Muscle layer of duodenum (tissue), 2 donors: ENCODE results near the gene SLMAP.
A peak's percentile ranks its signal among the peaks of the same experiment; 100 is the strongest.

Source experiments
- H3K27ac ChIP-seq: one replicate; pipeline ENCODE4 v1.7.0; 2013; ENCODE audit warnings: mild to moderate bottlenecking, low read length
- H3K27me3 ChIP-seq: one replicate; pipeline ENCODE4 v1.7.0; 2013; ENCODE audit warnings: low read depth, mild to moderate bottlenecking, control low read depth, low read length
- H3K36me3 ChIP-seq, 2 donors: one replicate each; pipeline ENCODE4 v1.7.0; 2013; ENCODE audit warnings: low read length in 2 of 2, control low read depth in 1 of 2, mild to moderate bottlenecking in 1 of 2; ENCODE audit not compliant: insufficient read depth in 2 of 2, control insufficient read depth in 1 of 2
- H3K4me1 ChIP-seq, 2 donors: one replicate each; pipeline ENCODE4 v1.7.0; 2013; ENCODE audit warnings: low read length in 2 of 2, mild to moderate bottlenecking in 2 of 2, control low read depth in 1 of 2, moderate library complexity in 1 of 2; ENCODE audit not compliant: insufficient read depth in 2 of 2, control insufficient read depth in 1 of 2
- H3K4me3 ChIP-seq, 2 donors: one replicate each; pipeline ENCODE4 v1.7.0; 2013; ENCODE audit warnings: low read length in 2 of 2, low read depth in 1 of 2, mild to moderate bottlenecking in 1 of 2
- H3K9me3 ChIP-seq, 2 donors: one replicate each; pipeline ENCODE4 v1.7.0; 2013; ENCODE audit warnings: low read length in 2 of 2, control low read depth in 1 of 2, mild to moderate bottlenecking in 1 of 2; ENCODE audit not compliant: control insufficient read depth in 1 of 2
- donor health status: healthy.

Gene SLMAP

DNA sequence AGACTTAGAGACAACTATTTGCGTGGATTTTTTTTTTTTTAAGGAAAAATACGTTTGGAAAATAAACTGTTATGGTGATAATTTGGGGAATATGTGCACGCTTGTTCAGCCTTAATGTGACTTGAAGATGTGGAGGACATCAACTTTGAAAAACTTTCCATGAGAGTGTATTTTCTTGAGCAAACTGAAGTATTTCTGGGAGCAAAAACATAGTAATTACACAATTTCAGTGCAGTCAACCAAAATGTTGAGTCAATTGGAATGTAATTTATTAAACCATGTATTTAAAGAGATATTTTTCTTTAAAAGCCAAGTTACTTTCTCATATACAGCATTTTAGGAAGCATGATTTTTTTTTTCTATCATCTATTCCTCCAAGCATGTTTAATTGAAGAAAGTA lies 171.8 kb downstream of the SLMAP start:
- peaks cover 8 to 54% of the 10 kb centered on the region in 2 donors for H3K36me3 ChIP-seq
- no peak overlapping the region for H3K27ac ChIP-seq
- H3K4me1 ChIP-seq, result peaks cover 0 to 11% of the 10 kb centered on the region in 2 donors

DNA sequence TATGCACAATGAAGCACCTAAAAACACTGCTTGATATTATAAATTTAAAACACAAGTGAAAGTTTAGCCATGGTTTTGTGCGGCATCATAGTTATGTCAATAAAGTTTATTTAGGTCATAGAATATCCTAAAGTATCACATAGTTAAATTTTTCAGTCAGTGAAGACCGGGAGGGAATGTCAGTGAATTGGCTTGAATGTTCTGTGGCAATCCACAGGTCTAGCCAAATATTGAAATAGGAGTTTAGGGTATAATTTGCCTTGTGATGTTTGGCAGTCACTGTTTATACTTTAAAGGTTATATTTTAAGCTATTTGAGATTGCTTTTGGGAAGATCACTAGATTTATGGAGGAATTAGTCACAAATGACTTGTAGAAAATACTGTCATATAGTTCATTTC lies 172.4 kb downstream of the SLMAP start:
- Histone ChIP-seq H3K4me1 (peaks cover 0 to 11% of the 10 kb centered on the region in 2 donors), H3K36me3 (peaks cover 8 to 50% of the 10 kb centered on the region in 2 donors), H3K4me3 (no peak overlapping the region)

More for the DNA sequence above, 171.8 kb downstream of the SLMAP start:
- Histone ChIP-seq H3K4me3 (no peak overlapping the region), H3K27me3 (no peaks in the 10 kb centered on the region), H3K9me3 (no peaks in the 10 kb centered on the region)

DNA sequence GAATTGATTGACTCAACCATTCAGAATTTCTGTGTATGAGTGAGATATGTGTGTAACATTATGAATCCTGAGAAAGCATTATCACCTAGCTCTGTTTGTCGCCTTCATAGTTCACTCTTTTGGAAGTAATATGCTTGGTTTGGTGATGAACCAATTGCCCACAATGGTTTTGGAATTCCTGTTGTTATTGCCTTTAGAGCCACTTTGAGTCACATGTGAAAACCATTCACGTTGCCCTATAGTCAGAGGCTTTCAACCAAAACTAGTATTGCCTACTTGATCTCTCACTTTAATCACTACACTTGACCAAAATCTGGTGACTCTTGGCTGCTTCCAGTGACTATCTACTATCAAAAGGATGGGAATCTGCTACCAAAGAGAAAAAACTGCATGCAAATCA lies 173.9 kb downstream of the SLMAP start:
- peaks cover 0 to 11% of the 10 kb centered on the region in 2 donors for H3K4me1 ChIP-seq
- no peak overlapping the region for H3K27ac ChIP-seq
- peaks cover 8 to 43% of the 10 kb centered on the region in 2 donors for H3K36me3 ChIP-seq
- no peak overlapping the region for H3K4me3 ChIP-seq
- no peaks in the 10 kb centered on the region for H3K9me3 ChIP-seq
- H3K27me3 ChIP-seq, result no peaks in the 10 kb centered on the region

More for the DNA sequence above, 172.4 kb downstream of the SLMAP start:
- Histone ChIP-seq H3K27me3 (no peaks in the 10 kb centered on the region), H3K9me3 (no peaks in the 10 kb centered on the region), H3K27ac (no peak overlapping the region)

DNA sequence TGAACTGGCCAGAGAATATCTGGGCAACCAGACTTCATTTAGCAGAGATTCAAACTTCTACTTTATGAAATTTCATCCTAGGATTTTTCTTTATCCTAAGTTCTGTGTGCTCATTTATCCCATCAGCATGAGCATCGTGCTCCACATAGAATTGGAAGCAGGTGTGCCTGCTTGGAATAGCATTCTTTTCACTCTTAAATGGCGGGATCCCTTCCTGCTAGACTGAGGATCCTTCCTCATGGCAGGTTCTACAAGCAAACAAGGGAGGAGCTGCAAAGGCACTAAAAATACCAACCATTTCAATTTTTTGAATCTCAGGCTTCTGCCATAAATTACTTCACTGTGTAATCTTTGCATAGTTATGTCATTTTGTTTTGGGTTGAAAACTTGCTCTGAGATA lies 177.5 kb downstream of the SLMAP start:
- no peak overlapping the region for H3K27ac ChIP-seq
- no peaks in the 10 kb centered on the region for H3K27me3 ChIP-seq
- H3K36me3 ChIP-seq, result peaks cover 0 to 22% of the 10 kb centered on the region in 2 donors
- H3K9me3 ChIP-seq, result no peaks in the 10 kb centered on the region
- H3K4me1 ChIP-seq, result peaks cover 0 to 6% of the 10 kb centered on the region in 2 donors
- no peak overlapping the region for H3K4me3 ChIP-seq

- H3K4me3 ChIP-seq, result no peak overlapping the region
- peaks cover 0 to 4% of the 10 kb centered on the region in 2 donors for H3K4me1 ChIP-seq
- no peaks in the 10 kb centered on the region for H3K27me3 ChIP-seq
- no peaks in the 10 kb centered on the region for H3K9me3 ChIP-seq
- no peak overlapping the region for H3K27ac ChIP-seq
- peaks cover 0 to 18% of the 10 kb centered on the region in 2 donors for H3K36me3 ChIP-seq
Measured at GRCh38 chr3:57934373-57934772, 178.3 kb downstream of the SLMAP start.

- Histone ChIP-seq H3K36me3 (peaks cover 0 to 8% of the 10 kb centered on the region in 2 donors), H3K27me3 (no peaks in the 10 kb centered on the region), H3K9me3 (no peaks in the 10 kb centered on the region), H3K27ac (no peak overlapping the region), H3K4me1 (peaks cover 0 to 2% of the 10 kb centered on the region in 2 donors), H3K4me3 (no peak overlapping the region)
Measured at GRCh38 chr3:57935539-57935938, 179.4 kb downstream of the SLMAP start.

- H3K9me3 ChIP-seq, result no peaks in the 10 kb centered on the region
- no peaks in the 10 kb centered on the region for H3K4me1 ChIP-seq
- H3K27ac ChIP-seq, result no peak overlapping the region
- H3K4me3 ChIP-seq, result no peak overlapping the region
- H3K36me3 ChIP-seq, result peaks cover 0 to 1% of the 10 kb centered on the region in 2 donors
- no peaks in the 10 kb centered on the region for H3K27me3 ChIP-seq
Measured at GRCh38 chr3:57937092-57937491, 181.0 kb downstream of the SLMAP start.

GRCh38 chr3:57939775-57940174 lies 183.7 kb downstream of the SLMAP start:
- H3K27ac ChIP-seq, result no peak overlapping the region
- H3K4me3 ChIP-seq, result no peak overlapping the region
- H3K9me3 ChIP-seq, result no peaks in the 10 kb centered on the region
- no peaks in the 10 kb centered on the region for H3K36me3 ChIP-seq
- H3K27me3 ChIP-seq, result no peaks in the 10 kb centered on the region
- peaks cover 4 to 14% of the 10 kb centered on the region in 2 donors for H3K4me1 ChIP-seq

- Histone ChIP-seq H3K27me3 (no peaks in the 10 kb centered on the region), H3K4me1 (peaks cover 4 to 14% of the 10 kb centered on the region in 2 donors), H3K4me3 (no peak overlapping the region), H3K27ac (no peak overlapping the region), H3K9me3 (no peaks in the 10 kb centered on the region), H3K36me3 (no peaks in the 10 kb centered on the region)
Measured at GRCh38 chr3:57942388-57942787, 186.3 kb downstream of the SLMAP start.

DNA sequence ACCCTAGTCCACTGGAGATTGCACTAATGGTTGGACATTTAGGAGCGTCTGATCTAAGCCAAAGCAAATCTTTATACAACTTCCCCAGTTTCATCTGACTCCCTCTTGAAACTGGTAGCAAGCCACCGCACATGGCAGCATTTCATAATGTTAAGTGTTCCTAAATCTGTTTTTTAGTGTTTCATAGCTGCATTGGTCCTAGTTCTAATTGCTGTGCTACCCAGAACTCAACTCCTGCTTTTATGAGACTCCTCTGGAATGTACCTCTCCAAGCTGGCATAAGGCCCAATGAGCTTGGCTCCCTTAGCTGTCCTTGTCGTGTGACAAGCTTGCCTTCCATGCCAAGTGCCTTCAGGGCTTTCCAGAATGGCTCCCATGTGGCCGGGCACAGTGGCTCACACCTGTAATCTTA lies 186.8 kb downstream of the SLMAP start:
- Histone ChIP-seq H3K4me3 (no peak overlapping the region), H3K9me3 (no peaks in the 10 kb centered on the region), H3K27me3 (no peaks in the 10 kb centered on the region), H3K27ac (no peak overlapping the region), H3K36me3 (no peaks in the 10 kb centered on the region), H3K4me1 (peaks cover 4 to 18% of the 10 kb centered on the region in 2 donors)

DNA sequence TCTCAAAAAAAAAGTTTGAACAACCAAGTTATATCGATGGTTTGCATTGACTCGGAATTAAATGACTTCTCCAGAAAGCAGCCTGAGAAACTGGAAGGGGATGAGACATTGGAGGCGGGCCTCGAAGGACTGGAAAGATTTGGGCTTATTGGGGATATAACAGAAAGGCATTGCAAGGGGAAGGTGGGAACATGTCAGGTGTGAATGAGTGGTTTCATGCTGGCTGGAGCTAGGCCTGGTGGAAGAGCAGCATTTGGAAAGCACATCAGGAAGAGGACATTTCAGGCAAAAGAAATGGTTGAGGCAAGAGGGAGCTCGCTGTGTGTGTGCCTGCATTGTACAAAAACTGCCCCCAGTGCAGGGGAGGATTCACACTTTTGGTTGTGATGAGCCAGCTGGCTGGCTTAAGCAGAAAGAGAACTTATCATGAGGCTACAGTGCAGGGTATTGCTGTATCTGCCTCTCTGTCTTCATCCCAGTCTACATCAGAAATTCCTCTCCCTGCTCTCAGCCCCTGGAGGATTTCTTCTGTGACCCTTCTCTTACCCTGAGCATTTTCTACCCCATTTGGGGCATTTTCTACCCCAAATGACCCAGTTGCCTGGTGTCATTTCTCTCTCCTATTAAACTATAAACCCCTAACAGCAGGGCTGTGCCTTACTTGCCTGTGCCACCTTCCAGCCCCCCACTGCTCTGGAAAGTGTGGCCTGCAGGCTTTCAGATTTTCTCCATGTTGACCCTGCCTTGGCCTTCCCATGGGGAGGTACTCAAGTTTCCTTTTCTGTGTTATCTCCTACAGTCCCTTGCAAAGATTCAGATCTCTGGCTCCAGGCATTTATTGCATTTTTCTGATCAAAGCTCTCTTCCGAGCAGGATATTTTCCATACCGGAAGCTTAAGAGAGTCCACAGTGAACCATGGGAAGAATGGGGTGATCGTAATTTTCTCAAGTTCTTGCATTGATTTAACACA lies 187.7 kb downstream of the SLMAP start:
- Histone ChIP-seq H3K27me3 (no peaks in the 10 kb centered on the region), H3K9me3 (no peaks in the 10 kb centered on the region), H3K27ac (peak overlapping the region; percentile 19), H3K4me3 (no peak overlapping the region), H3K36me3 (no peaks in the 10 kb centered on the region), H3K4me1 (peaks cover 4 to 23% of the 10 kb centered on the region in 2 donors)
